Fibroblast of pulmonary artery (primary cell): ENCODE data around the gene PTPRJ.

Source experiments
- DNase-seq: peaks from one replicate; pipeline ENCODE4 v3.0.0-alpha.2; 2010; ENCODE audit warnings: low read depth
- H3K4me3 ChIP-seq: replicated peaks from 2 replicates; pipeline ENCODE4 v1.5.1; 2011; ENCODE audit warnings: low read depth, mild to moderate bottlenecking, control low read depth, low read length, moderate library complexity
- TF ChIP-seq, protein P1 (sequence below): IDR thresholded peaks from 2 replicates; pipeline ENCODE4 v1.5.1; 2011; ENCODE audit warnings: mild to moderate bottlenecking, control low read depth, low read length, inconsistent platforms; ENCODE audit errors: missing control alignments

PTPRJ gene

DNA sequence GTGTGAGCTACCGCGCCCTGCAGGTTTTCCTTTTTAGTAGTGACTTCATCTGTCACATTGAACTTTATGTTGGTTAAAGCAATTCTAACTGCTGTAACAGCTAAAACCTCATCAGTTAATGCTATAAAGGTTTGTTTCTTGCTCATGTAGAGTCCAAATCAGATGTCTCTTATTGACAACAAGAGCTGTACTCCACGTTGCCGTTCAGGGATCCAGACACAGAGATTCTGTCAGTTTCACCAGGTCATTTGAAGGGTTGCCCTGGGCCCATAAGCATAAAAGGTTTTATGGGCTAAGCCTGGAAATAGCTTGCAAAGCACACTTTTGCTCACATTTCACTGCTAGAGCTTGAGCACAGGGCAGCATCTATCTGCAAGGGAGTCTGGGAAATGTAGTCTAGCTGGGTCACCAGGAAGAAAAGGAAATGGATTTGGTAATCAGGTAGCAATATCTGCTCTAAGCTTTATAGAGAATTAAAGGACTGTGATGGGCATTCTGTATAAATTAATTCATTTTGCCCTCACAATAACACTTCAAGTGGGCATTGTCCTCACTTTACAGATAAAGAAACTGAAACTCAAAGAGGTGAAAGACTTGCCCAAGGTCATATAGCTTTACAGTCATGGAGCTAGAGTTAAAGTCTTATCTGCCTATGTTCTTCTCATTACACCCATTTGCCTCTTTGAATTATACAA, 25.2 kb upstream of the PTPRJ start:
- no peak overlapping the region for H3K4me3 ChIP-seq
- no peak for DNase-seq
- TF ChIP-seq, protein P1, sequence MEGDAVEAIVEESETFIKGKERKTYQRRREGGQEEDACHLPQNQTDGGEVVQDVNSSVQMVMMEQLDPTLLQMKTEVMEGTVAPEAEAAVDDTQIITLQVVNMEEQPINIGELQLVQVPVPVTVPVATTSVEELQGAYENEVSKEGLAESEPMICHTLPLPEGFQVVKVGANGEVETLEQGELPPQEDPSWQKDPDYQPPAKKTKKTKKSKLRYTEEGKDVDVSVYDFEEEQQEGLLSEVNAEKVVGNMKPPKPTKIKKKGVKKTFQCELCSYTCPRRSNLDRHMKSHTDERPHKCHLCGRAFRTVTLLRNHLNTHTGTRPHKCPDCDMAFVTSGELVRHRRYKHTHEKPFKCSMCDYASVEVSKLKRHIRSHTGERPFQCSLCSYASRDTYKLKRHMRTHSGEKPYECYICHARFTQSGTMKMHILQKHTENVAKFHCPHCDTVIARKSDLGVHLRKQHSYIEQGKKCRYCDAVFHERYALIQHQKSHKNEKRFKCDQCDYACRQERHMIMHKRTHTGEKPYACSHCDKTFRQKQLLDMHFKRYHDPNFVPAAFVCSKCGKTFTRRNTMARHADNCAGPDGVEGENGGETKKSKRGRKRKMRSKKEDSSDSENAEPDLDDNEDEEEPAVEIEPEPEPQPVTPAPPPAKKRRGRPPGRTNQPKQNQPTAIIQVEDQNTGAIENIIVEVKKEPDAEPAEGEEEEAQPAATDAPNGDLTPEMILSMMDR: no peak

DNA sequence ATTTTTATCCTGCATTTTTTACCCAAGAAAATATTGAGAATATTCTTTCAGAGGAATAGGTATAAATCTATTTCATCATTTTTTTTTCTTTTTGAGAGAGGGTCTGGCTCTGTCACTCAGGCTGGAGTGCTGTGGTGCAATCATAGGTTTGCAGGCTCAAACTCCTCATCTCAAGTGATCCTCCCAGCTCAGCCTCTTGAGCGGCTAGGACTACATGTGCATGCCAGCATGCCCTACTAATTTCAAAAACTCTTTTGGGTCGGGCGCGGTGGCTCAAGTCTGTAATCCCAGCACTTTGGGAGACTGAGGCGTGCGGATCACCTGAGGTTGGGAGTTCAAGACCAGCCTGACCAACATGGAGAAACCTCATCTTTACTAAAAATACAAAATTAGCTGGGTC, 20.3 kb upstream of the PTPRJ start:
- TF ChIP-seq, protein P1: no peak
- no peak overlapping the region for H3K4me3 ChIP-seq
- DNase-seq: no peak

DNA sequence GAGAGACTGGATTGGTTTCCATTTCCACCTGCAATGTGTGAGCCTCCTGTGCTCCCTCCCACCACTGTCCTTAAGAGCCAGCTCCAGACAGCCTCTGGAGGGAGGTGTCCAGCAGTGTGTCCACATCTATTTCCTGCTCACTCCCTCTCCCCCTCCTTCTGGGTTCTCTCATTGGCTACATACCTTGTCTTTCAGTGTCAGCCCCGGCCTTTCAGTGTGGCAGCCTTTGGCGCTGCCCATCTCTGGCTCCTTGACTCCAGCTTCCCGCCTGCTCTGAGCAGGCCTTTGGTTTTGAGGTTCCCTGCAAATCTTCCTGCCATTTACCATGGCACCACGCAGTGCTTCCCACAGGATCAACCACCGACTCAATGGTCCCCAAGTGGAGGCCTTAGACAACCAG, 19.0 kb upstream of the PTPRJ start:
- TF ChIP-seq, protein P1: no peak
- H3K4me3 ChIP-seq: no peak overlapping the region
- DNase-seq: no peak

DNA sequence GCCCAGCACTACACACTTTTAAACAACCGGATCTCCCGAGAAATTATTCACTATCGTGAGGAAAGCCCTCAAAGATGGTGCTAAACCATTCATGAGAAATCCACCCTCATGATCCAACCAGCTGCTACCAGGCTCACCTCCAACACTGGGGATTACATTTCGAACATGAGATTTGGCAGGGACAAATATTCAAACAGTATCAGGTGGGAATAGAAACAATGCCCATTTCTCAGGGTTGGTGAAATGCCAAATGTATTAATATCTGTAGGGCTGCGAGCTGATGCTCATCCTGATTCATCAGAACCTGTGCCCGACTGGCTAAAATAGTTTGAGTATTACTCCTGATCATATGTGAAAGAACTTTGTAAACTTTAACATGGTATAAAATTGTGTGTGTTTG, 15.8 kb upstream of the PTPRJ start:
- no peak for DNase-seq
- TF ChIP-seq, protein P1: no peak
- H3K4me3 ChIP-seq: no peak overlapping the region

DNA sequence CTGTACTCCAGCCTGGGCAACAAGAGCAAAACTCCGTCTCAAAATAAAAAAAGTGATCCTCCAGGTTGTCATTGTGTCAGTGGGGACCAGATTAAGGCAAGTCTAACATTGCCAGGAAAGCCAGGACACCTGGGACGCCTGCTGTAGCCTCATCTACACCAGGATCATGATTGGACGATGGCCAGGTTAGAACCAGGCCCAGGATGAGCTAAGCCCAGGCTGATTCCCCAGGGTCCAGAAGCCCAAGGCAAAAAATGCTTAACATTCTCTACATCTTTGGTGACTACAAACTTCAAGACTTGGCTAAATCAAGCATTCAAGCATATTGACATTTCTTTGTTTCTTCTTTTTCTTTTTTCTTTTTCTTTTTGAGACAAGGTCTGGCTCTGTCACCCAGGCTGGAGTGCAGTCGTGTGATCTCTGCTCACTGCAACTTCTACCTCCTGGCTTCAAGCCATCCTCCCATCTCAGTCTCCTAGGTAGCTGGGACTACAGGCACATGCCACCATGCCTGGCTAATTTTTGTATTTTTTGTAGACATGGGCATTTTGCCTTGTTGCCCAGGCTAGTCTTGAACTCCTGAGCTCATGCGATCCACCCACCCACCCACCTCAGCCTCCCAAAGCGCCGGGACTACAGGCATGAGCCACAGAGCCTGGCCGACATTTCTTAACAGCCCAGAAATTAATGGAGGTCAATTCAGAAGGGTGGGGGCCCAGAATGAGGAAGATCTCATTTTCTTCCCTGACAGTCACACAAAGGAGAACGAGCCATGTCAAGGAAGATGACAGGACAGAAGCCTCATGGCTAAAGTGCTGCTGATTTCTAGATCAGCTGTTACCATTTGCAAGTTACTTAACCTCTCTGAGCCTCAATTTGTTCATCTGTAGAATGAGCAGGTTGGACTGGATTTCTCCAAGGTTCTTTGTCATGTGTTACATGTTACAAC, 12.5 kb upstream of the PTPRJ start:
- no peak overlapping the region for H3K4me3 ChIP-seq
- TF ChIP-seq, protein P1: no peak
- DNase-seq: no peak

DNA sequence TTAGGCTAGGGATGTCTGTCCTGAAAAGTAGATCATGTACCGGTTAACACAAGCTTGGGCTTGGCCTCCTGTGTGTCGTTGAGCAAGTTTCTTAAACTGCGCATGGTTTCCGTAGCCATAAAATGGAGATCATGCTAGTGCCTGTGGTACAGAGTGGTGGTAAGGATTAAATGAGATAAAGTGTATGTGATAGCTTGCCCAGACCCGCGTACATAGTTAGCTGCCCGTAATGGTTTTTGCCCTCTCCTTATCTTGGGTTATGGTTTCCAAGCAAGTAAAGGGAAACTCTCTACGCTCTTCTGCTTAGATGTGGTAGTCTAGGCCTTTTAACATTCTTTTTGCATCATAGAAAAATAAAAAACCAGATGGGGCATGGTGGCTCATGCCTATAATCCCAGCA, 11.0 kb upstream of the PTPRJ start:
- TF ChIP-seq, protein P1: no peak
- no peak overlapping the region for H3K4me3 ChIP-seq
- no peak for DNase-seq
